GM19328 (cell line): ENCODE measurements around the gene RNF114.
A peak's percentile ranks its signal among the peaks of the same experiment; 100 is the strongest.
"Not testable (repeated sequence)": the region's sequence is repeated elsewhere in the genome, so short reads cannot be mapped to it uniquely, and the experiment has no call there.

Experiments
- ATAC-seq: cut with Tn5 transposase; IDR thresholded peaks from one replicate; pipeline ENCODE4 v1.9.1; 2021; ENCODE audit warnings: mild to moderate bottlenecking, moderate library complexity; ENCODE audit not compliant: unreplicated experiment

Gene RNF114

DNA sequence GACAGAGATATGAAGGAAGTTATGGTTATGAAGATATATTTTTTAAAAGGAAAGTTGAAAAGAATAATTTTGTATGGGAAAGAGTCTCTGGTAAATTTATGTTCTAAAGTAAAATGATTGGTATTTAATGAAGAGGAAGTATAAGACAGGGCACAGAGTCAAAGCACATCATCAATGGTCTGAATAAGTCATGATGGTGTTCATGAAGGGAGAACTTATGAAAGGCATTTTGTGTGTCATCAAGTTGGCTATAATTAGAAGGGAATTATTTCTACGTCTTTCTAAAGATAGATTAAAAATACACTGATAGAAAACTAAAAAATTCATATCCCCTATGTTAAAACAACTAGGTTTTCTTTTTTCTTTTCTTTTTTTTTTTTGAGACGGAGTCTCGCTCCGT, 25.2 kb downstream of the RNF114 start:
- ATAC-seq, result no peak

DNA sequence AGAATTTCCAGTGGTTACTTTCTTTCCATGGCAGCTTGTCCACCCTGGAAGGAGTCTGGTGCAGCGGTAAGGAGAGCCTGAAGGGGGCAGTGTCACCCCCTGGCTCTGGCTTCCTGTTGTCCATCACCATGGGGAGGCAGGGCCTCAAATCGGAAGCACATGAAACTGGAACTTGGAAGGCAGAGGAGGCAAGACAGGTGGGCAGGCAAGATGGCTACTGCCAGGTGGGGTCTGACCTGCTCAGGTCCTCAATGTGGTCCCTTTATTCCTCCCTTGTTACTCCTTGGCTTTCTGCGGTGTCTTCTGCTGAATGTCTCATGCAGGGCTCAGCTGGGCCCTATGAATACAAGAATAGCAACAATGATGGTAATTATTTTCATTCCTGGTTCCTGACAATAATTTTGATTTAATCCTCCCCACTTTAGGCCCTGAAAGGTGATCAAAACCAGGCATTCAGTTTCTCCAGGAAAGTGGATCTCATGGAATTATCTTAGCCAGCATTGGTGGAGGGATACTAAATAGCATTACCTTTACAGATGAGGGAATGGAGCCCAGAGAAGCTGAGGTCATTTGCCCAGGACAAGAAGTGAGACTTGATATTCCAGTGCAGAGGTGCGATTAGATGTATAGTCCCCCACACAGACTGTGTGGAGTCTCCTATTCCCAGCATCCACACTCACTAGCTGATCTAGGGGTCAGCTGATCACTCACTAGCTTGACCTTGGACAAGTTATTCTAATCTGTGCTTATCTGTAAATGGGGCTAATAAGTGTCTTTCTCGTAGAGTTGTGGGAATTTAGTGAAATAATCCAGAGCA, 29.0 kb downstream of the RNF114 start:
- no peak for ATAC-seq

DNA sequence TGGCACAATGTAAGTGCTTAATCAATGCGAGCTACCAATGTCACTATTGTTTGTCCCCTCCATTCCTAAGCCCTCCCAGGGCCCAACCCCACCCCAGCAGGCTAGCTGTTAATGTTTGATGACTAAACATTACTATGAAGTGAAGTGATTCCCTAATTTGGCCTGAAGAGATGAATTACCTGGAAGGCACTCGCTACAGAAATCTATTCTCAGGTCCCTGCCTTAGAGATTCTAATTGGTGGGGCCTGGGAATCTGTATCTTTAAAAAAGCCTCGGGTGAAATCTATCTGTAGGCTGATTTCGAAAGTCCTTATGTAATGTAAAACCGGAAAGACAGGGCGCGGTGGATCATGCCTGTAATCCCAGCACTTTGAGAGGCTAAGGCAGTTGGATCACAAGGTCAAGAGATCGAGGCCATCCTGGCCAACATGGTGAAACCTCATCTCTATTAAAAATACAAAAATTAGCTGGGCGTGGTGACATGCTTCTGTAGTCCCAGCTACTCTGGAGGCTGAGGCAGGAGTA, 29.6 kb downstream of the RNF114 start:
- ATAC-seq, result no peak

DNA sequence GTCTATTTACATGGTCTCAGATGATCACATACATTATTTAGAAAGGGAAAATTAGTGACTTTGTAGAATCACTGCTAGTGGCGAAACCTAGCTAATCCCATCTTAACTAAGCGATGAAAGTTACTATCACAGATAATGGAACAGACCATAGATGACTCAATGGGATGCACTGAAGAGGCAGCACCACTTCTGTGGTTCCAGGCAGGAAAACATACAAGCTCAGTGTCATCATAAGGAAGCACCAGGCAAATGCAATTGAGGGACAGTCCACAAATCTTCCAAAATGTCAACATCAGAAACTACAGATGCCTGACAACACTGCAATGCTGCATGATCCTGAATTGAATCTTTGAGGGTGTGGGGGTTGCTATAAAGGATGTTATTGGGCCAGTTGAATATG, 30.7 kb downstream of the RNF114 start:
- ATAC-seq, result no peak

DNA sequence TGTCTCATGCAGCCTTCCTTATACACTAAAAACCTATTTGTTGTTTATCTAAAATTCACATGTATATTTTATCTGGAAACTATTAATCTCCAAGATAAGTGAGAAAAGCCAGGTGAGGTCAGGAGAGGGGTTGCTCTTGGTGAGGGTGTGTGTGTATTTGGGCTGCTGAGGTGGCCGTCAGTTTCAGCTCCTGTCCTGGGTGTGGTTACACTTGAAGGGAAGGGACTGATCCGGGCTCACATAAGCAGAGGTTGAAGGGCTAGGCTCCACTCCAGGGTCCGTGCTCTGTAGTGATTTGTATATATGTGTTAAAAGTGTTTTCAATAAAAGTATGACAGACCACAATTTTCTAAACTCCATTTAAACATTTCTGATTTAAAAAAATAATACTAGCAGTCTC, 33.0 kb downstream of the RNF114 start:
- no peak for ATAC-seq

DNA sequence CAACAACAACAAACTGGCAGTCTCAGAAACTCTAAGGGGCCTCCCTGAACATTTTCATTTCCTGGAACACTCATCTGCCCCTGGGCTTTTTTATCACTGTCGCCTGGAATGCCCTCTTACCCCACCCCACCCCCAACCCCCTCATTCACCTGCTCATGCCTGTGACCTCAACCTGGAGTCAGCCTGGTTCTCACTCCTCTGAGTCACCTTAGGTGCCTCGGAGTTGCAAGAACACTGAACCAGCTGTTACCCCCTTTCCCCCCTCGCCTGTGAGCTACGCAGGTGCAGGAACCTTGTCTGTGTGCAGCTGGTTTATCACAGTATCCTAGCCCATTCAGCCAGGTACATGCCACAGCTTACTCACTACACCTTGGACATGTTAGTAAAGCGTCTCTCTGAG, 33.7 kb downstream of the RNF114 start:
- no peak for ATAC-seq

DNA sequence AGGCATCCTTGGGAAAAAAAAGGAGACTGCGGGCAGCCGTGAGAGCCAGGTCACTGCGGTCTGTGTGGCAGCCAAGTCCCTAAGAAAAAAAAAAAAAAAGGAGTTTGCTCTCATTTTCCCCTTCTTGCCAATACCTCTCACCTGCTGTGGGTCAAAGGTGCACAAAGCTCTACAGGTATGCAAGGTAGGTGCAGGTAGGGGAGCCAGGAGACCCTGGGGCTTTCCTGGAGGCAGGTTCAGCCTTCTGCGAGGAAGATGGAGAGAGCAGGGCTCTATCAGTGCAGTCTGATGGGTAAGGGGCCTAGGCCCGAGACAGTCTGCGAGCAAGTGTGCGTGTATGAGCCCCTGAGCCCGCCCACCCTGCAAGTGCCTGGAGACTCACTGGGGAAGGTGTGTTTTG, 34.3 kb downstream of the RNF114 start:
- no peak for ATAC-seq

DNA sequence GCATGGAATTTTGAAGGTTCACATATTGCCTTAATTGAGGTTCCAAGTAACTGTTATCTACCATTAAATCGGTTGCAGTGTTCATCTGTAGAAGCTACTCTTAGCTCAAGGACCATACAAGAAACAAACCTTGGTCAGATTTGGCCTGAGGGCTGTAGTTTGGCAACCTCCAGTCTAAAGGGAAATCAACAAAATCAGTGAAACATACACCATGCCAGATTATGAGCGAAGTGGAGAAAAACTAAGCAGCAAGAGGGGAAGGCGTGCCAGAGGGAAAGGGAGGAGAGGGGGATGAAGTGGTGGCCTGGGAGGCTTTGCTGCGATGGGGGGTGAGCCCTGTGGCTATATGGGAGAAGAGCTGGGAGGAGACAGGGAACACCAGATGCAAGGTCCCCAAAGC, 37.8 kb downstream of the RNF114 start:
- ATAC-seq, result no peak

DNA sequence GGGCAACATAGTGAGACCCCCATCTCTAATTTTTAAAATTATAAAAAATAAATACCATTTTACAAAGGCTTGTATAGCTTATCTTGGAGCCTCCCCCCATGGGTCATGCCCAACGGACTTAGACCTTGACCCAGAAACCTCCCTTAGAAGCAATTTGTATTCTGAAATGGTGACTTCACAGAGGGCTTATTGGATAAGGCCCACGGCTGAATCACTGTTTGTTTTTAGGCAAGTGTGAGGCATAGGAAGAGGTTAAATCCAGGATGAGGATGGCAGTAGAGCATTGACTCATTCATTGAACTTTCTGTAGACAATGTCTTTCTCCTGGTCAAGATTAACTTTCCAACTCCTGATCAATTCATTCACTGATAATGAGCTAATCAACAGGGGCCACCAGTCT, 40.3 kb downstream of the RNF114 start:
- no peak for ATAC-seq

DNA sequence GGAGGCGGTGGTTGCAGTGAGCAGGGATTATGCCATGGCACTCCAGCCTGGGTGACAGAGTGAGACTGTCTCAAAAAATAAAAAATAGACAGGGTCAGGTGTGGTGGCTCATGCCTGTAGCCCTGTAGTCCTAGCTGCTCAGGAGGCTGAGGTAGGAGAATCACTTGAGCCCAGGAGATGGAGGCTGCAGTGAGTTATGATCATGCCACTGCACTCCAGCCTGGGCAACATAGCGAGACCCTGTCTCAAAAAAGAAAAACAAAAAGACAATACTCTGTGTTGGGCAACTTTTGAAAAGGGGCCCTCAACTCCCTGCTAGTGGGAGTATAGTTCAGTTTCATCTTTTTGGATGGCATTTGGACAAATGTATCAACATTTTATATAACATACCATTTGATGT, 41.5 kb downstream of the RNF114 start:
- not testable (repeated sequence) for ATAC-seq

DNA sequence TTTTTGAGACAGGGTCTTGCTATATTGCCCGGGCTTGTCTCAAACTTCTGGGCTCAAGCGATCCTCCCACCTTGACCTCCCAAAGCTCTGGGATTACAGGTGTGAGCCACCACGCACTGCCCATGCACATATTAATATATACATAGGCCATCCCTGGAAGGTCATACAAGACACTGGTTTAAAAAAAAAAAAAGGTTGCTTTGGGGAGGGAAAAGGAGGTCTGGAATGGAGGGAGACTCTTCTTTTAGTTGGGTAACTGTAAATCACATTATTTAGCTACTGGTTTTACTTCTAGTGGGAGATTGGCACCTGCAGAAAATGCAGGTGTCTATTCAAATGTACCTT, 42.5 kb downstream of the RNF114 start:
- no peak for ATAC-seq

DNA sequence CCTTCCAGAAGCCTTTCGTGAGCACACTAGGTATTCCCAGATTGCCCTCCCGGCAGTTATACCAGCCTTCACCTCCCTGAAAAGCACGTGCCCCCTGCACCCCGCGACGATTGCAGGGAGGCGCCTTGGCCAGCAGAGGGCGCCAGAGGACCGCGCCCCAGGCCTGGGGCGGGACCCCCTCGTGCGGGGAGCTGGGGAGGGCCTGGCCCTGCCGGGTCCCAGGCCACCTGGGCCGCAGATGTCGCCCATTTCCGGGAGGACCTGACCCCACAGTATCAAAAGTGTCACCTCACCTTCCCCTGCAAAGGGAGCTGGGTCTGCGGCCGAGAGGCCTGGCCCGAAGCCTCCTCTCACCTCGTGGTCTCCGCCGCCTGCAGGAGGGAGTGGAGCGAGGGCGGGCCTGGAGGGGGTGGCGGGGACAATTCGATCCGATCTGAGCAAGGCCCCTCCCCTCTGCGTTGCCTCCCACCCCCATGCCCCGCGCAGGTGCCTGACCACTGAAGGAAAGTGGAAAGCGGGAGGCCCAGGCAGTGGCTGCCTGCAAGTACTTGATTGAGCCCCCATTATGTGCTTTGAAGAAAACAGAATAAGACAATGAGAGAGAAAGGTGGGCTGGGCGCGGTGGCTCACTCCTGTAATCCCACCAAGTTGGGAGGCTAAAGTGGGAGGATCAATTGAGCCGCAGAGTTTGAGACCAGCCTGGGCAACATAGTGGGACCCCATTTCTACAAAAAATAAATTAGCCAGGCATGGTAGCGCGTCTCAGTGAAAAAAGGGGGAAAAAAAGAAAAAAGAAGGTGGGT, 43.0 kb downstream of the RNF114 start:
- ATAC-seq, result no peak

DNA sequence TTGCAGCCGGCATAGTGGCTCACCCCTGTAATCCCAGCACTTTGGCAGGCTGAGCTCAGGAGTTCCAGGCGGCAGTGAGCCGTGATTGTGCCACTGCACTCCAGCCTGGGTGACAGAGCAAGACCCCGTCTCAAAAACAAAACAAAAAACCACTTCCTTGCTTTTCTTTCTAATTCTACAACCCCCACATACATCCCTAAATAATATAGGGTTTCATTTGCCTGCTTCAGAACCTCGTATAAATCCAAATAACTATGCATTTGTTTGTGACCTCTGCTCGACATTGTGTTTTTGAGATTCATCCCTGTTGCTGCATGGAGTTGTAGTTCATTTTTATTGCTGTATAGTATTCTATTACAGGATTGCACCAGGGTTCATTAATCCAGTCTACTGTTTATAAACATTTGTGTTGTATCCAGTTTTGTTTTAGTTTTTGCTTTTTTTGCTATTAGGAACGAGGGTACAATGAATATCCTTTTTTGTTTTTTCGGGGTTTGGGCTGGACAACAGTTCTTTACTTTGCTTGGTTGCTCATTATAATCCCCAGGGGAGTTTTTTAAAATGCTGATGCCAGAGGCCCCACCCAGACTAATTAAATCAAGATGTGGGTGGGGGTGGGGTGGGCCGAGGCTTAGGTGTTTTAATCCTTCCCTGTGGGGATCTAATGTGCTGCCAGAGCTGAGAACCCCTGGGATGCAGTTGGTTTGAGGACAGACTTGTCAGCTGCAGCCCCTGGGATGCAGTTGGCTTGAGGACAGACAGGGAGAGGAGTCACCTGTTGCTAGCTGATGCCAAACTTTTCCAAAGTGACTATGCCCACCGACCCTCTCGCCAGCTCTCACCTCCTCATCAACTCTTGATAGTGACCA, 44.2 kb downstream of the RNF114 start:
- no peak for ATAC-seq

DNA sequence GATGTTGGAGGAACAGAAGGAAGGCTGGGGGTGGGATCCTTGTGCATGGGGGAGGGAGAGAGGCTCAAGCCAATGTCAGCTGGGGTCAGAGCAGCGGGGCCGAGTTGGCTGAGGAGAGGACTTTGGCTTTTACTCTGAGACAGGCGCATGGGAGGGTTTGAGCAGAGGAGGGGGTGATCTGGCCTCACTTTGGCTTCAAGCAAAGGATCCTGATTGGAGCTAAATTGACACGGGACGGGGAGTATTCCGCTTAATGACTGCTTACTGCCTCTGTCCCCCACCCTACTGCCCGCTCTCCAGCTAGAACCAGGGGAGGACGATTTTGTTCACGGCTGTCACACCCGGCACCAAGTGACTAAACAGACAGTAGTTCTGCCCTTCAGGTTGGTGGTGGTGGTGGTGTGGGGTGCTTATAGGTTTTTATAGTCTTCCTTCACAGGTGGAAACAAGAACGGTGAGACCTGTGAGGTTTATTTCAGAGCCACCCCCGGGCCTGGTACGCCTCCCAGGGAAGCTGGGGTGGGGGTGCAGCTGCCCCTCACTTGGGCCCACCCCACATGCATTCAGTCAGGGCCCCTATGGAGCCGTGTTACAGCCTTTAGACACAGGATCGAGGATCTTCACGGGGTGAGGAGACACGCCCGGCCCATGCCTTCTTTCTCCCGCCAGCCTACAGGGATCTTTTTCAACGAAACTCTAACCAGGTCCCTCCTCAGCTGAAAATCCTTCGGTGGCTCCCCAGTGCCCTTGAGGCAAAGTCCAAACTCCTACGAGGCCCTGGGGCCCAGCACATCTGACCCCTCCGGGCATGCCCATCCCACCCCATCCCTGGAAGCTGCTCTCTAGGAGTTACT, 45.2 kb downstream of the RNF114 start:
- no peak for ATAC-seq

DNA sequence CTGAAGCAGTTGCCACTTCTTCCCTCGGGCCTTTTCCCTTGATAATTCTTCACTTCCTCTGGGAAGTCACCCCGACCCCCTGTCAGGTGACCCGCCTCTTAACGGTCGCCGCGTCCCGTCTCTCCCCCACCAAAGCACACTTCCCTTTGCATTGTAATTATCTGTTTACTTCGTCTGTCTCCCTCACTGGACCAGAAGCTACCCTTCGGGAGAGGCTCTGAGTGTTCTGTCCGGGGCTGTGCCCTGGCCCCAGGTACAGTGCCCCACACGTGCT, 45.8 kb downstream of the RNF114 start:
- no peak for ATAC-seq

DNA sequence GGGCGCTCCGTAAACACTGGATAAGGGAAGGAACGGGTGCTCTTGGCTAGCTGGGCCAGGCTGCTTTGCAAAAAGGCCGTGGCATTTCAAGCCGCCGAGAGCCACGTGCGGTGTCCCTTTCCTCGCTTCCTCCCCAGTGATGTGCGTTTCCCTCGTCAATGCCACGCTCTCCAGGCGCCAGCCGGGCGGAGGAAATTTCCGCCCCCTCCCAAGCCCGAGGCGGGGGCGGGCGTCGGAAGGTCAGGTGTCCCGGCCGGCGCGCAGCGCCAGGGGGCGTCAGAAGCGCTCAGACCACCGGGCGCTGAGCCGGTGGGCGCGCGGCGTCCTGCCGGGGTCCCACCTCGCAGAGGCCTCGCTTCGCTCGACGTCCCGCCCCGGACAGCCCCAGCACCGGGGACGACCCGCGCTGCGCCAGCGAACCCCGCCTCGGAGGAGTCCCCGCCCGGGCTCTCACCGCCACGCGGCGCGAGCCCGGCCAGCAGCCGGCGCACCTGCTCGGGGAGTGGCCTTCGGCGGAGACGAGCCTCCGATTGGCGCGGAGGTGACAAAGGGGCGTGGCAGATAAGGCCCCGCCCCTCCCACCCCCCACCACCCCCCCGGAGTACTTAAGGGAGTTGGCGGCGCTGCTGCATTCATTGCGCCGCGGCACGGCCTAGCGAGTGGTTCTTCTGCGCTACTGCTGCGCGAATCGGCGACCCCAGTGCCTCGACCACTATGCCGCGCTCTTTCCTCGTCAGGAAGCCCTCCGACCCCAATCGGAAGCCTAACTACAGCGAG, 46.3 kb downstream of the RNF114 start, which contains the start of gene SNAI1:
Gene SNAI1 (plus strand): TSS at position 635 of the 777 bp plus-strand sequence. CDS start 80 bp downstream, at position 715.
- peak; percentile 78 for ATAC-seq

DNA sequence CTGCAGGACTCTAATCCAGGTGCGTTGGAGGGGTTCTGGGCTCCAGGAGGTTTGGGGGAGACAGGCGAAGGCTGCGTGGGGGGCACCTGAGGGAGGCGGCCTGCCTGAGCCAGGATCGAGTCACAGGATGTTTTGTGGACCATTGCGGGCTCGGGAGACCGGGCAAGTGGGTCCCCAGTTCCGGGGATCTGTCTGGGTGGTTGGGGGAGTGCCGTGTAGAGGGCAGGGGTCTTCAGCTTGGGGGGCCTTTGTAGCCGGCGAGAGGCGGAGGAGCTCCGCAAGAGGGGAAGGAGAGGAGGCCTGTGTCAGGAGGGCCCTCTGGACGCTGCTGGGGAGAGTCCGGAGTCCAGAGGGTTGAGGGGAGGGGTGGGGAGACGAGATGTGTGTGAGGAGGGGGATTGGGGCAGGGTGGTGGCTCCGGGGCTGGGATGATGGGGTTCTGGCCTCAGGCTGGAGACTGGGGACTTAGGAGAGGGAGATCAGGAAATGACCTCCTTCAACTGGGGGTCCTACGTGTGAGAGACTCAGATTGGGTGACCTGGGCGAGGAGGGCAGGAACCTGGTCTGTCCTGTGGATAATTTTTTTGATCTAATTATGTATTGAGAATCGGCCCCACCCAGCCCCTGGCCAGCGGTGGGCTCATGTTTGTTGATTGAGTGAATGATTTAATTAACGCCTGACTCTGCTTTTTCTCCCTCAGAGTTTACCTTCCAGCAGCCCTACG, 47.1 kb downstream of the RNF114 start:
- no peak for ATAC-seq

DNA sequence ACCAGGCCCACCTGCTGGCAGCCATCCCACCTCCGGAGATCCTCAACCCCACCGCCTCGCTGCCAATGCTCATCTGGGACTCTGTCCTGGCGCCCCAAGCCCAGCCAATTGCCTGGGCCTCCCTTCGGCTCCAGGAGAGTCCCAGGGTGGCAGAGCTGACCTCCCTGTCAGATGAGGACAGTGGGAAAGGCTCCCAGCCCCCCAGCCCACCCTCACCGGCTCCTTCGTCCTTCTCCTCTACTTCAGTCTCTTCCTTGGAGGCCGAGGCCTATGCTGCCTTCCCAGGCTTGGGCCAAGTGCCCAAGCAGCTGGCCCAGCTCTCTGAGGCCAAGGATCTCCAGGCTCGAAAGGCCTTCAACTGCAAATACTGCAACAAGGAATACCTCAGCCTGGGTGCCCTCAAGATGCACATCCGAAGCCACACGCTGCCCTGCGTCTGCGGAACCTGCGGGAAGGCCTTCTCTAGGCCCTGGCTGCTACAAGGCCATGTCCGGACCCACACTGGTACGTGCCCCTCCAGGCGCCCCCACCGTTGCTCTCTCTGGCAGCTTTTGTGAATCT, 47.7 kb downstream of the RNF114 start:
- no peak for ATAC-seq
